SK-N-SH treated with all-trans-retinoic acid at 6 μM for 48 hours (cell line): Measurements from ENCODE around the gene STMN1.

Experiments
- CSDC2 ChIP-seq: fragments of 250-450 bp; sonication (Bioruptor Pico); IDR thresholded peaks from 2 replicates; pipeline ENCODE4 v1.5.0; 2020; ENCODE audit warnings: mild to moderate bottlenecking, moderate library complexity
- PATZ1 ChIP-seq: fragments of 250-450 bp; sonication (Bioruptor Pico); IDR thresholded peaks from 2 replicates; pipeline ENCODE4 v1.8.0; 2020; ENCODE audit warnings: mild to moderate bottlenecking, moderate library complexity, borderline replicate concordance
- RARB ChIP-seq: fragments of 250-450 bp; sonication (Bioruptor Pico); IDR thresholded peaks from 2 replicates; pipeline ENCODE4 v1.8.0; 2021; ENCODE audit warnings: mild to moderate bottlenecking, moderate library complexity
- SNAI2 ChIP-seq: fragments of 250-450 bp; sonication (Bioruptor Pico); IDR thresholded peaks from 2 replicates; pipeline ENCODE4 v1.5.0; 2020; ENCODE audit warnings: mild to moderate bottlenecking, moderate library complexity
- ZFP3 ChIP-seq: fragments of 250-450 bp; sonication (Bioruptor Pico); IDR thresholded peaks from 2 replicates; pipeline ENCODE4 v1.5.0; 2020; ENCODE audit warnings: mild to moderate bottlenecking, moderate library complexity

DNA sequence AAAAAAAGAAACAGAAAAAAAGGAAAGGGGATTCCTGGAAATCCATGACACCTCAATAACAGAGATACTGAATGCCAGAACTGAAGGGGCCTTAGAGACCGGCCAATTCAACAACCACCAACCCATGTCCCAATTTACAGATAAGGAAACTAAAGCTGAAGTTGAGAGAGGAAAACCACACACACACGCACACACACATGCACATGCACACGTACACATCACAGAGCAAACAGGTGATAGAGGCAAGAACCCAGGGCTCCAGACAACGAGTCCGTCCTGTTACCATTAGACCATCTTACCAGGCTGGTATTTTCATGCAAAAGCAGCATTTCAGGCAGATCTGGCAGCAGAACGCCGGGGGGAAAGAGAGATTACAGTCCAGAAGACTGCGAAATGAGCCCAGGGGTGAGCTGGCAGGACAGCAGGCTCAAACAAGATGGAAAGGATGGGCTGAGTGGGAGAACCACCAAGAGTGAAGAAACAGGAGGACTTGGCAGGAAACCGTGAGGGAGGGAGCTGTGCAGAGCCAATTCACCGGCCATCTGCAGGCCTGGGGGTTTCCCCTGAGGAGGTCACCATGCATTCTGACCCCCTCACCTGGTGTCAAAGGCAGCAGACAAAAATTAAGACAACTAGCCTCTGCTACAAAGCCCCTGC, 48.2 kb upstream of the STMN1 start:
- TF ChIP-seq CSDC2 (CRISPR knock-in tag): no peak
- no peak for TF ChIP-seq ZFP3 (CRISPR knock-in tag)
- TF ChIP-seq PATZ1 (CRISPR knock-in tag): no peak
- TF ChIP-seq RARB: no peak
- no peak for TF ChIP-seq SNAI2 (CRISPR knock-in tag)
